ENCODE measurements around the gene RAB3A.

DNA sequence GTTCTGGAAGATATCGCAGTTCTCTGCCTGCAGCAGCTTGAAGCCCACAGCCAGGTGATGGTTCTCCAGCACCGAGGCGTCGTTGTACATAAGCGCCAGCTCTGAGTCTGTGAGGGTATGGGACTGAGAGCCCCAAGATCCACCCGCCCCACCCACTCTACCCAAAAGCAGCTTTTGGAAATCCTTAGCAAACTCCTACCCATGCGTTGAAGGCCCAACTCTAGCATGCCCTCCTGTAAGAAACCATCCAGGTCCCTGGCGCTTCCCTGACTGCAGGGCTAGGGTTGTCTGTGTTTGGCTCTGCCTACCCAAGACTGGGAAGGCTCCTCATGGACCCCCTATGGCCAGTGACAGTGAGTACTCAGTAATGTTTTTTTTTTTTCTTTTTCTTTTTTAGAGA is 12.9 kb upstream of the RAB3A start:
- TF ChIP-seq, protein P1, sequence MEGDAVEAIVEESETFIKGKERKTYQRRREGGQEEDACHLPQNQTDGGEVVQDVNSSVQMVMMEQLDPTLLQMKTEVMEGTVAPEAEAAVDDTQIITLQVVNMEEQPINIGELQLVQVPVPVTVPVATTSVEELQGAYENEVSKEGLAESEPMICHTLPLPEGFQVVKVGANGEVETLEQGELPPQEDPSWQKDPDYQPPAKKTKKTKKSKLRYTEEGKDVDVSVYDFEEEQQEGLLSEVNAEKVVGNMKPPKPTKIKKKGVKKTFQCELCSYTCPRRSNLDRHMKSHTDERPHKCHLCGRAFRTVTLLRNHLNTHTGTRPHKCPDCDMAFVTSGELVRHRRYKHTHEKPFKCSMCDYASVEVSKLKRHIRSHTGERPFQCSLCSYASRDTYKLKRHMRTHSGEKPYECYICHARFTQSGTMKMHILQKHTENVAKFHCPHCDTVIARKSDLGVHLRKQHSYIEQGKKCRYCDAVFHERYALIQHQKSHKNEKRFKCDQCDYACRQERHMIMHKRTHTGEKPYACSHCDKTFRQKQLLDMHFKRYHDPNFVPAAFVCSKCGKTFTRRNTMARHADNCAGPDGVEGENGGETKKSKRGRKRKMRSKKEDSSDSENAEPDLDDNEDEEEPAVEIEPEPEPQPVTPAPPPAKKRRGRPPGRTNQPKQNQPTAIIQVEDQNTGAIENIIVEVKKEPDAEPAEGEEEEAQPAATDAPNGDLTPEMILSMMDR (IDR thresholded peaks at IDR 0.05; ENCODE audit: insufficient read depth, low read length, poor library complexity, severe bottlenecking): no peak
- TF ChIP-seq EZH2phosphoT487 (conservative IDR thresholded peaks at IDR 0.05; ENCODE audit: low read length): no peak
